Measurements from ENCODE around the gene ANO4. TPM values are rescaled to one million over a fixed set of nuclear protein-coding genes. Genes with fewer than 3 reads are reported as not detected.
A peak's percentile ranks its signal among the peaks of the same experiment; 100 is the strongest.

ANO4 gene
- total and polyA plus RNA-seq, 2 experiments from 2014 or later: 0.33 to 0.92 TPM

GRCh38 chr12:100789975-100790374 is 4.6 kb upstream of the ANO4 start:
- Histone ChIP-seq H3K4me1 (ENCODE audit: low read depth) (no peaks in the 10 kb centered on the region), H3K4me3 (no peak overlapping the region), H3K9me3 (ENCODE audit: low read depth) (no peaks in the 10 kb centered on the region), H3K36me3 (no peaks in the 10 kb centered on the region), H3K27me3 (no peaks in the 10 kb centered on the region), H3K27ac (no peak overlapping the region)
- no peak for TF ChIP-seq CTCF (IDR thresholded peaks at IDR 0.05; ENCODE audit: low read depth, low read length)
- no peak for DNase-seq (ENCODE audit: low read depth in 1 of 2, low spot score in 1 of 2)

- no peak for TF ChIP-seq CTCF (IDR thresholded peaks at IDR 0.05; ENCODE audit: low read depth, low read length)
- peaks cover under 1% of the 10 kb centered on the region for H3K4me1 ChIP-seq (ENCODE audit: low read depth)
- no peak overlapping the region for H3K4me3 ChIP-seq
- no peaks in the 10 kb centered on the region for H3K9me3 ChIP-seq (ENCODE audit: low read depth)
- H3K27ac ChIP-seq: no peak overlapping the region
- no peaks in the 10 kb centered on the region for H3K36me3 ChIP-seq
- no peak for DNase-seq (ENCODE audit: low read depth in 1 of 2, low spot score in 1 of 2)
- no peaks in the 10 kb centered on the region for H3K27me3 ChIP-seq
These were observed 4.0 kb upstream of the ANO4 start for GRCh38 chr12:100790552-100790951.

GRCh38 chr12:100793182-100793581 is 1.4 kb upstream of the ANO4 start:
- H3K27me3 ChIP-seq: no peaks in the 10 kb centered on the region

GRCh38 chr12:100795174-100795799 is 711 bp downstream of the ANO4 start:
- Histone ChIP-seq H3K27me3 (no peaks in the 10 kb centered on the region), H3K4me1 (ENCODE audit: low read depth) (peaks cover 3% of the 10 kb centered on the region), H3K4me3 (no peak overlapping the region), H3K9me3 (ENCODE audit: low read depth) (no peaks in the 10 kb centered on the region), H3K27ac (no peak overlapping the region), H3K36me3 (no peaks in the 10 kb centered on the region)
- no peak for TF ChIP-seq CTCF (IDR thresholded peaks at IDR 0.05; ENCODE audit: low read depth, low read length)
- no peak for DNase-seq (ENCODE audit: low read depth in 1 of 2, low spot score in 1 of 2)

More at GRCh38 chr12:100793182-100793581, 1.4 kb upstream of the ANO4 start:
- peak in 1 of 2 donors; percentile 45 for DNase-seq (ENCODE audit: low read depth in 1 of 2, low spot score in 1 of 2)
- Histone ChIP-seq H3K27ac (no peak overlapping the region), H3K36me3 (no peaks in the 10 kb centered on the region), H3K4me1 (ENCODE audit: low read depth) (peaks cover 3% of the 10 kb centered on the region), H3K4me3 (no peak overlapping the region), H3K9me3 (ENCODE audit: low read depth) (no peaks in the 10 kb centered on the region)
- TF ChIP-seq CTCF (IDR thresholded peaks at IDR 0.05; ENCODE audit: low read depth, low read length): no peak

- H3K27me3 ChIP-seq: no peaks in the 10 kb centered on the region
- no peaks in the 10 kb centered on the region for H3K36me3 ChIP-seq
- H3K4me1 ChIP-seq (ENCODE audit: low read depth): peaks cover 3% of the 10 kb centered on the region
- H3K9me3 ChIP-seq (ENCODE audit: low read depth): no peaks in the 10 kb centered on the region
- no peak for TF ChIP-seq CTCF (IDR thresholded peaks at IDR 0.05; ENCODE audit: low read depth, low read length)
- H3K4me3 ChIP-seq: no peak overlapping the region
- DNase-seq (ENCODE audit: low read depth in 1 of 2, low spot score in 1 of 2): no peak
- H3K27ac ChIP-seq: no peak overlapping the region
These were observed 1.2 kb downstream of the ANO4 start for GRCh38 chr12:100795800-100796179.

Data from cardiac muscle cell (in vitro differentiated cells and primary cell).